OCI-LY3 (cell line): ENCODE results near the gene C14orf119.
A peak's percentile ranks its signal among the peaks of the same experiment; 100 is the strongest.

Experiments
- H2AFZ ChIP-seq: fragments of 200-600, 300-600 bp; shearing (Covaris generic); 2 replicates; pipeline ENCODE4 v1.6.0; 2014; ENCODE audit warnings: antibody characterized with exemption, low read depth, low read length
- H3K27ac ChIP-seq: fragments of 200-600, 300-600 bp; sonication (generic); 2 replicates; pipeline ENCODE4 v1.5.1; 2014; ENCODE audit warnings: mild to moderate bottlenecking, low read length, moderate library complexity, mixed read lengths
- H3K27me3 ChIP-seq: fragments of 200-600, 300-600 bp; sonication (generic); 2 replicates; pipeline ENCODE4 v1.6.1; 2014; ENCODE audit warnings: low read depth, low read length, mixed read lengths
- H3K36me3 ChIP-seq: fragments of 200-600, 300-600 bp; sonication (generic); replicated peaks from 2 replicates; pipeline ENCODE3; 2014; ENCODE audit warnings: low read depth, low read length, mixed read lengths
- H3K4me1 ChIP-seq: fragments of 300-600, 200-600 bp; sonication (generic); 2 replicates; pipeline ENCODE4 v1.6.1; 2014; ENCODE audit warnings: low read length, mixed read lengths
- H3K4me2 ChIP-seq: fragments of 200-600, 300-600 bp; sonication (generic); 2 replicates; pipeline ENCODE4 v1.6.1; 2014; ENCODE audit warnings: low read length, mixed read lengths
- H3K4me3 ChIP-seq: fragments of 300-600, 200-600 bp; sonication (generic); 2 replicates; pipeline ENCODE4 v1.5.1; 2014; ENCODE audit warnings: antibody characterized with exemption, mild to moderate bottlenecking, low read length, moderate library complexity
- H3K79me2 ChIP-seq: fragments of 300-600, 200-600 bp; shearing (Covaris generic); 2 replicates; pipeline ENCODE4 v1.6.1; 2014; ENCODE audit warnings: mild to moderate bottlenecking, low read length, mixed read lengths
- H3K9ac ChIP-seq: fragments of 300-600, 200-600 bp; shearing (Covaris generic); 2 replicates; pipeline ENCODE4 v1.6.0; 2014; ENCODE audit warnings: mild to moderate bottlenecking, low read length, moderate library complexity
- H3K9me3 ChIP-seq: fragments of 200-600, 300-600 bp; shearing (Covaris generic); 2 replicates; pipeline ENCODE4 v1.6.1; 2014; ENCODE audit warnings: low read length, mixed read lengths; ENCODE audit not compliant: insufficient read depth
- H4K20me1 ChIP-seq: fragments of 200-600, 300-600 bp; sonication (generic); 2 replicates; pipeline ENCODE4 v1.6.1; 2016; ENCODE audit warnings: low read length, mixed read lengths; ENCODE audit not compliant: insufficient read depth
- EZH2phosphoT487 ChIP-seq: fragments of 200-600 bp; shearing (Covaris generic); IDR thresholded peaks from 2 replicates; pipeline ENCODE4 v1.6.1; 2018; ENCODE audit warnings: antibody characterized with exemption, mixed run types, low read depth
- TF ChIP-seq, protein P1 (sequence below): fragments of 200-600, 300-600 bp; sonication (generic); IDR thresholded peaks from 2 replicates; pipeline ENCODE4 v1.5.1; 2014; ENCODE audit warnings: antibody characterized with exemption, low read length, low read depth

The C14orf119 gene

DNA sequence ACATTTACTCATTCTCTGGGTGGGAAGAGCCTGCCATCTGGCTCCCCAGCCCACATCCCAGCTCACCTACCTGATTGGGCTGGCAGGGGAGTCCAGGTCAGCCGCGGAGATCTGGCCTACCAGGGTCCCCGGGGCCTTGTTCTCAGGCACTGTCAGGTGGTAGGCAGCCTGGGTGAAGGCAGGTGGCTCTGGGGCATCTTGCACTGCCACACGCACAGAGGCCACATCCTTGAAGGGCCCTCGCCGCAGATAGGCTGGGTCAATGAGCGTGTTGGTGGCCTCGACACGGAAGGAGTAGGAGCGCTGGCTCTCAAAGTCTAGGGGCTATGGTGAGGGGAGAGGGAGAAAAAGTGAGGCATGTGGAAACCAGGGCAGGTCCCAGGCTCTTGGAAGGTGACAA, 41.9 kb upstream of the C14orf119 start:
- Histone ChIP-seq H4K20me1 (peaks cover 5% of the 10 kb centered on the region; the same call in 1 of the 2 replicates), H3K4me1 (peaks cover 20% of the 10 kb centered on the region), H3K4me2 (no peak overlapping the region), H3K27me3 (peaks cover 7% of the 10 kb centered on the region; the same call in 1 of the 2 replicates), H2AFZ (no peak overlapping the region), H3K9ac (no peak overlapping the region), H3K79me2 (no peaks in the 10 kb centered on the region), H3K36me3 (no peaks in the 10 kb centered on the region), H3K9me3 (no peaks in the 10 kb centered on the region), H3K27ac (no peak overlapping the region), H3K4me3 (no peak overlapping the region)
- TF ChIP-seq, protein P1, sequence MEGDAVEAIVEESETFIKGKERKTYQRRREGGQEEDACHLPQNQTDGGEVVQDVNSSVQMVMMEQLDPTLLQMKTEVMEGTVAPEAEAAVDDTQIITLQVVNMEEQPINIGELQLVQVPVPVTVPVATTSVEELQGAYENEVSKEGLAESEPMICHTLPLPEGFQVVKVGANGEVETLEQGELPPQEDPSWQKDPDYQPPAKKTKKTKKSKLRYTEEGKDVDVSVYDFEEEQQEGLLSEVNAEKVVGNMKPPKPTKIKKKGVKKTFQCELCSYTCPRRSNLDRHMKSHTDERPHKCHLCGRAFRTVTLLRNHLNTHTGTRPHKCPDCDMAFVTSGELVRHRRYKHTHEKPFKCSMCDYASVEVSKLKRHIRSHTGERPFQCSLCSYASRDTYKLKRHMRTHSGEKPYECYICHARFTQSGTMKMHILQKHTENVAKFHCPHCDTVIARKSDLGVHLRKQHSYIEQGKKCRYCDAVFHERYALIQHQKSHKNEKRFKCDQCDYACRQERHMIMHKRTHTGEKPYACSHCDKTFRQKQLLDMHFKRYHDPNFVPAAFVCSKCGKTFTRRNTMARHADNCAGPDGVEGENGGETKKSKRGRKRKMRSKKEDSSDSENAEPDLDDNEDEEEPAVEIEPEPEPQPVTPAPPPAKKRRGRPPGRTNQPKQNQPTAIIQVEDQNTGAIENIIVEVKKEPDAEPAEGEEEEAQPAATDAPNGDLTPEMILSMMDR = no peak
- no peak for TF ChIP-seq EZH2phosphoT487

DNA sequence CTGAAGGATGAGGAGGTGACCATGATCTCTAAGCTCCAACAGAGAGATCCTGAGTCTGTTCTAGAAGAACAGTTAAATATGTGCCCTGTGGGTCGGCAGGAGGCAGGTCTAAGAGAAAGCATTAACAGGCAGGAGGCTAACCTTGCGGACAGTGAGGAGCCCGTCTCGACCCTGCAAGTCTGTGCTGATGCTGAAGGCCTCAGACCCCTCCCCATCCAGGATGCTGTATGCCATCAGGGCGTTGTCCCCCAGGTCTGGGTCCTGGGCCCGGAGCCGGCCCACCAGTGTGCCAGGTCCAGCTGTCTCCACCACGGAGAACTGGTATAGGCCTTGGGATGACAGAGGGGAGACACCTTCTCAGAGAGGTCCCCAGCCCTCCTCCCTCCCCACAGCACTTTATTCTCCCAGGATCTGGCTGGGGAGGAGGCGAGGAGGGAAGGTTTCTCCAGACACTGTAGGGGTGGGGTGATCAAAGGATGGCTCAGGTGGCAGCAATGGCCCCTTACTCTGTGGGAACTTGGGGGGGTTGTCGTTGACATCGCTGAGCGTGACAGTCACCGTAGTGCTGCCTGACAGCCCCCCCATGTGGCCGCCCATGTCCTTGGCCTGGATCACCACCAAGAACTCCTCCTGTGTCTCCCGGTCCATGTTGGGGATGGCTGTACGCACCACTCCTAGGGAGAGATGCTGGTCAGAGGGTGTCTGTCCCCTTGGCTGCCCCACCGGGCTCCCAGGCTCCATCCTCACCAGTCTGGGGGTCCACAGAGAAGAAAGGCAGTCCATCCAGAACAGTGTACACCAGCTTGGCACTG, 41.1 kb upstream of the C14orf119 start:
- no peak overlapping the region for H3K4me2 ChIP-seq
- H3K9me3 ChIP-seq = no peaks in the 10 kb centered on the region
- H3K27me3 ChIP-seq = peaks cover 7% of the 10 kb centered on the region; the same call in 1 of the 2 replicates
- H3K4me3 ChIP-seq = no peak overlapping the region
- H2AFZ ChIP-seq = no peak overlapping the region
- peaks cover 20% of the 10 kb centered on the region for H3K4me1 ChIP-seq
- no peaks in the 10 kb centered on the region for H3K79me2 ChIP-seq
- H3K36me3 ChIP-seq = peaks cover 6% of the 10 kb centered on the region
- H3K9ac ChIP-seq = no peak overlapping the region
- peaks cover 5% of the 10 kb centered on the region for H4K20me1 ChIP-seq
- TF ChIP-seq EZH2phosphoT487 = no peak
- TF ChIP-seq, protein P1 = peak; percentile 44; the same call in 1 of the 2 replicates
- no peak overlapping the region for H3K27ac ChIP-seq

DNA sequence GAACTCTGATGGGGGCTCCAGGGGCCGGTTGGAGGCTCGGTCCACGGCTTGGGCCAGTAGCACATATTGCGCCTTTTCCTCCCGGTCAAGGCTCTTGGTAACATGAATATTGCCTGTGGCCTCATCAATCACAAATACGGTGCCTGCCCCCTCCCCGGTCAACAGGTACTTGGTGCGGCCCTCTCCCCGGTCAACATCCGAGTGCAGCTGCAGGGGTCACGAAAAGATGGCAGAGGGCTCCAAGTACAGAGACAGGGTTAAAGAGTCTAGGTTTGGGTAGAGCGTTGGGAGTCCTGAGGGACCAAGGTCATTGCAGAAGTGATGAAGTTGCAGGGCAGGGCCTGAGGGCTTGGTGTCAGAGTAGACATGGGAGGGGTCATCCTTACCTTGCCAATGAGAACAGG, 40.2 kb upstream of the C14orf119 start:
- Histone ChIP-seq H3K79me2 (no peaks in the 10 kb centered on the region), H2AFZ (no peak overlapping the region), H3K4me1 (peaks cover 20% of the 10 kb centered on the region), H3K27ac (no peak overlapping the region), H3K4me2 (no peak overlapping the region), H4K20me1 (peaks cover 5% of the 10 kb centered on the region), H3K9ac (no peak overlapping the region), H3K9me3 (no peaks in the 10 kb centered on the region), H3K4me3 (no peak overlapping the region), H3K27me3 (peaks cover 7% of the 10 kb centered on the region; the same call in 1 of the 2 replicates), H3K36me3 (peaks cover 8% of the 10 kb centered on the region)
- TF ChIP-seq, protein P1 = no peak
- TF ChIP-seq EZH2phosphoT487 = no peak

DNA sequence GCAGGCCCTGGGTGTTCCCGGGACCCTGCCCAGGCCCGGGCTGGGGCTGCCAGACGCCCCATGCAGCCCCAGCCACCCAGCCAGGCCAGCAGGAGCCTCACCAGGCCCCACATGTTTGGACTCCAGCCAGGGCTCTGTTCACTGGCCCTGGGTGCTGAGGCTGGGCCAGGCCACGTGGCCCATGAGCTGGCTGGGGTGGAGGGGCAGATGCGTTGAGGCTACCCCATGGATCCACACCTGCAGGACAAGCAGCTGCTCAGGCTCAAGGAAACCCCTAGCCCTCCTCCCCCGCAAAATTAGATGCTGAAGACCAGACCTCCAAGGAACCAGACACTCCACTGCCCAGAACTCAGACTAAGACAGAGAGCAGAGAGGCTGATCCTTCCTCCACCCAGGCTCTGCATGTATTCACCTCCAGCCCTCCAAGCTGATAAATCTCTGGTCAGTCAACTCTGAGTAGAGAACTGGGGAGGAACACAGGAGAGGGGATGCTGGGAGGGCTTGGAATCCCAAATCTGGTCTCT, 39.6 kb upstream of the C14orf119 start:
- Histone ChIP-seq H3K27ac (no peak overlapping the region), H3K9ac (no peak overlapping the region), H3K9me3 (no peaks in the 10 kb centered on the region), H2AFZ (no peak overlapping the region), H3K4me3 (no peak overlapping the region), H3K36me3 (peaks cover 10% of the 10 kb centered on the region), H3K79me2 (no peaks in the 10 kb centered on the region), H4K20me1 (peaks cover 5% of the 10 kb centered on the region), H3K27me3 (peaks cover 7% of the 10 kb centered on the region; the same call in 1 of the 2 replicates), H3K4me2 (peak overlapping the region; percentile 98), H3K4me1 (peaks cover 20% of the 10 kb centered on the region)
- no peak for TF ChIP-seq EZH2phosphoT487
- TF ChIP-seq, protein P1 = no peak
